SIG-M5 treated with dmso at 0.1 percent for 504 hours (cell line): ENCODE measurements around the gene VAV2.

ENCODE experiments used
- DNase-seq: peaks from one replicate; lab custom pipeline; 2025; ENCODE audit not compliant: unreplicated experiment; lab: John Stamatoyannopoulos, UW

VAV2 gene

DNA sequence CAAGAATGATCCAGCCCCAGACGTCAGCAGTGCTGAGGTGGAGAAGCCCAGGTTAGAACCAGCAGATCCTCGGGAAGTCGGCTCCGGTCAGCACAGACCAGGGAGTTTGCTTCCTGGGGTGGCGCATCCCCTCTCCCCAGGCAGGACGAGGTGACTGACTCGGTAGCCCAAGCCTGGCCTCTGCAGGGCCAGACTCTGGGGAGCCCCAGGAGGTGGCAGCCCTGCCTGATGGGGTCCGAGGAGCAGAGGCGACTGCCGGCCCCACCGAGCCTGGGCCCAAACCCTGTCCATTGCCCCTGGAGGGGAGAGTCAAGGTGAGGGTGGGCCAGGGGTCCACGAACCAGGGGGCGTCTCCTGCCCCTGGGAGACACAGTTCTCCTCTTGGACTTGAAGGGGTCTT, 201.1 kb downstream of the VAV2 start:
- DNase-seq: no peak

DNA sequence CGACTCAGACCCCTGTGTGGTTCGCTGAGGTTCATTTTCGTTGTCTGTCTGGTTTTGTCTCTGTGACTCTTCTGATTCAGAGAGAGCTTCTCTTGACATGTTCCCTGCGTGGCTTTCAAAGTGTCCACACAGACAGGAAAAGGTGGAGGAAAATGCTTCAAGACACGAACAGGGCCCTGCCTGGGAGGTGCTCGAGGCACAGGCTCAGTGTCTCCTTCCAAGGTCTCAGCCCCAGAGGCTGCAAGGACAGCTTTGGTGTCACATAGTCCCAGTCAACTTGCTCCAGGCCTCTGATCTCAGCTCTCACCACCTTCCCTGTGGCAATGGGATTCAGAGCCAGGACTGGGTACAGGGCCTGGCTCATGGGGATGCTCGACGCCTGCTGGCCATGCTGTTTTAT, 202.3 kb downstream of the VAV2 start:
- no peak for DNase-seq

DNA sequence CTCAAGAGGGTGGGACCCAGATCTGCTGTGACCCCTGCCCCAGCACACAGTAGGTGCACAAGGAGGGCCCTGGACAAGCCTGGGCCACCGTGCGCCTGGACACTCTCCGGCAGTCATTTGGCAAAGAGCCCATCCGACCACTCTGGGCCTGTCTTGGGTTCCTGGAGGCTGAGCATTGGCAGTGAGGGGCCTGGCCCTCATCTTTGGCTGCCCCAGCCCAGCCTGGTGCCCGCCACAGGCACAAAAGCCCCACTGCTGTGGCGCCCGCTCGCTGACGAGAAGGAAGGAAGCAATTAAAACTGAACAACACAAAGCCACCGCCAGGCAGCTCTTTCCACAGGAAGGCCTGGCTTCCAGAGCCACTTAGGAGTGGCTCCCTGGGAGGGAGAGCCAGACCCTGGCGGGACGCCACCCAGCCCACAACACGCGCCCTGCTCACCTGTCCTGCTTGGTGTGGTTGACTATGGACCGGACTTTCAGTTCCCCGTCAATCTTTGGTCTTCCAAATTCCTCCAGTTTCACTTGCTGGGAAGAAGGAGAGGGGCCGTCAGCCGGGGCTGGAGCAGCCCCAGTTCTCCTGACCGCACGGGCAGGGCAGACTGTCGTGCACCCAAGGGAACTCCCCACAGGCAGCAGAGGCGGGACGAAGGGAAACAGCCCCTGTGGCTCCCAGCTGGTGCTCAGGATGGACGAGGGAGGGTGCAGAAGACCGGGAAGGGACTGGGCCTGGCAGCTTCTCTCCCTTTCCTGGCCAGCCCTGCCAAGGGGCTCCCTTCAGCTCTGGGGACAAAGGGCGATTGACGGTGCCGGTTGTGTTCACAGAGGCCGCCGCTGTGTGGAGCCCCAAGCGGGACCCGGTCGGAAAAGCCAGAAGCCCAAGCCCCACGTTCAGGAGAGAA, 203.1 kb downstream of the VAV2 start:
- DNase-seq: no peak

DNA sequence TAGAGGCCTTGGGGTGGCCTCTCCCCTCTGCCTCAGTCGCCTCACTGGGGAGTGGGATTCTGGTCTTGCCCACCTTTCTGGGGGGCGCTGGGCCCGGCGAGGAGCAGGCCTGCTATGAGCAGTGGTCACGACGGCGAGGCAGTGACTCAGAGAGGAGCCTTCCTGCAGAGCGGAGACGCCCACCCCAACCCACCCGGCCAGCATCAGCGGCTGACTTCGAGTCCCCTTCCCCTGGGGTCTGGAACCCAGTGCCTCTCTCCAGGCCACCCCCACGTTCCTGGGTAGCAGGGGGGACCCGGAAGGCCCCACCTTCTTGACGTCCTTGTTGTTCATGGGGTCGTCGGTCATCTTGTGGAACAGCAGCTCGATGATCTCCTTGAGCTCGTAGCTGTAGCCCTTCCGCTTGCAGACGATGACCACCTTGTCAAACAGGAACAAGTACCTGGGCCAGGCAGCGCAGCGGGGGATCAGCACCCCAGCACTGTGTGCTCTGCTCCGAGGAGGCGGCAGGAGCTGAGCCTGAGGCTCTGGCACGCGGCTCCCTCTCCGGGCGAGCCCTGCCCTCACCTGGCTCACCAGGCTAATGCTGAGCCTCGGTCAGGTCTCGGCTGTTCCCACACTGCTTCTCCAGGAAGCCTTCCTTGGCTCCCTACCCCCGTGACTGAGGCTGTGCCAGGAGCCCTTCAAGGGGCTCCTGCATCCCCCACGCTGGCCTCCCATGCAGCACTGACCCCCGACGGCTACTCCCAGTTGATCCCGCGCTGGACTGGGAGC, 203.9 kb downstream of the VAV2 start:
- DNase-seq: no peak

DNA sequence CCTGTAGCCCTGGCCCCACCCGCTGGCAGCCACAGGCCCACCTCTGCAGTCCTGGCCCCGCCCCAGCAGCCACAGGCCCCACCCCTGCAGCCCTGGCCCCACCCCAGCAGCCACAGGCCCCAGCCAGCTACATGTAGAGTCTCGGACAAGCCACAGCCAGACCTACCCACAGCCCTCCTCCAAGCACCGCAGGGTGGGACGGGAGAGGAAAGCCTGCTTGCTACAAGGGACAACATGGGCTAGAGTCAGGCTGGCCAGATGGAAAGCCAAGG, 204.4 kb downstream of the VAV2 start:
- DNase-seq: peak; percentile 67

DNA sequence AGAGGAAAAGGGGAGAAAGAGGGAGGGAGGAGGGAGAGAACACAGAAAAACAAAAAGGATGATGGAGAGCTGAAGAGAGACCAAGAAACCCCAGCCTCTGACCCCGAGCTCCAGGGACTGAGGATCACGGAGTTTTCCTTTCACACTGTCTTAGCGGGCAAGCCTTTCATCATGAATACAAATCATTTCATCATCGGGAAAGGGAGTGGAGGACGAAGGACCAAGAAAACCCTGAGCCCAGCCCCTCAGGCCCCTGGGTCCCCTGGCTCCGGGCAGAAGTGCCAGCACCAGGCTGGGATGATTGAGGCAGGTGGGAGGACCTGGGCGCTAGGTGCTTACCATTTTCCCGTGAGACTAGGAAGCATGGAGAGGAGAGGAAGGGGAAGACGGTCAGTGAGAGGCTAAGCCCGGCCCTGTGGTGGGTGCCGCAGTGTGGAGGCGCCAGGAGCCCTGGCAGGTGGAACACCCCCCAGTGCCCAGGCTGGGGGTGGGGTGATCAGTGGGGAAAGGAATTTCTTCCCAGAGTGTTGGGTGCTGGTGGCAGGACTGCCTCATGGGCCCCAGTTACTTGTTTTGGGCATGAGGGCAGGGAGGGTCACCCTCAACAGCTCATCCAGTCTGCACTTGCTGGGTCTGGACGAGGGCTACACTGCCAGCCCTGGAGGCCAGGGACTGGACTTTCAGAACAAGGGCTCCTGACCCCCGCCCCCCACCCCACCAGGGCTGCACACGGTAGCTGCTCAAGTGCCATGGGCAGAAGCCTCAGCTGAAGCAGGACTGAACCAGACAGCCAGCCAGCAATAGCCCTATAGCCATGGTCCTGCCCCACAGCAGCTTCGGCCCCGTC, 205.0 kb downstream of the VAV2 start:
- DNase-seq: peak; percentile 48

DNA sequence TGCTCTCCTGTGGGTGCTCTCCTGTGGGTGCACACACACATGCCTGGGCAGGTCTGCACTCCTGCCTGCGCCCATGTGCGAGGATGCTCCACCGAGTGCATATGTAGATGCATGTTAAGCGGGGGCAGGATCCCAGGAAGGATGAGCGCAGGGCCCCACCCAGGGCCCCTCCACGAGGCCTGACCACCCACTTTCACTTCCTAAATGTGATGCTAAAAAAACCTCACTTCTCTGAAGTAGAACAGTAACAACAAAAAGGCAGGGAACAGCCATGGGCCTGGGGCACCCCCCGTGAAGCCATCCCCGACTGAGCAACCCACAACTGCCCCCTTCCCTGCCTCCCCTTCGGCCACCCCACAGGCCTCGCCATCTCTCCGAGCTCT, 205.8 kb downstream of the VAV2 start:
- peak; percentile 81 for DNase-seq

DNA sequence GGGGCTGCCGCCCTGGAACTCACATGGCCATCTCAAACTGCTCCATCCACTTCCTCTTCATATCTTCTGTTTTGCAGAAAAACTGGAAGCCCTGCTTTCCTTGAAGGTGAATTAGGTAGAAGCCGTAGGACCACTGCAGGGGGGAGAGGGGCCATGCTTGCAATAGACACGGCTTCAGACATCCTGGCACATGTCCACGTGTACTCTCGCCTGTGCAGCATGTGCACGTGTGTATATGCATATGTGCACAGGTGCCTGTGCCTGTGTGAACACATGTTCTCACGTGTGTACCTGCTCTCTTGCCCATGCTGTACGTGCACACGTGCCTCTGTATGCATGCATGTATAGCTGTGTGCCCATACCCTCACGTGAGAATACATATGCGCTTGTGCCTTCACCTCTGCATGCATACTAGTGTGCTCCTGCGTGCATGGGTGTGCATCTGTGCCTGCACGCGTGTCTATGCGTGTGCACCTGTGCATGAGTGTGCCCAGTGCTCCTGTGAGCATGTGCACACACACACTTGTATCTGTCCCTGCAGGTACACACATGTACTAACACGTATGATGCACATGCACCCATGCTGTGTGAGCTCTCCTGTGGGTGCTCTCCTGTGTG, 206.3 kb downstream of the VAV2 start:
- no peak for DNase-seq

DNA sequence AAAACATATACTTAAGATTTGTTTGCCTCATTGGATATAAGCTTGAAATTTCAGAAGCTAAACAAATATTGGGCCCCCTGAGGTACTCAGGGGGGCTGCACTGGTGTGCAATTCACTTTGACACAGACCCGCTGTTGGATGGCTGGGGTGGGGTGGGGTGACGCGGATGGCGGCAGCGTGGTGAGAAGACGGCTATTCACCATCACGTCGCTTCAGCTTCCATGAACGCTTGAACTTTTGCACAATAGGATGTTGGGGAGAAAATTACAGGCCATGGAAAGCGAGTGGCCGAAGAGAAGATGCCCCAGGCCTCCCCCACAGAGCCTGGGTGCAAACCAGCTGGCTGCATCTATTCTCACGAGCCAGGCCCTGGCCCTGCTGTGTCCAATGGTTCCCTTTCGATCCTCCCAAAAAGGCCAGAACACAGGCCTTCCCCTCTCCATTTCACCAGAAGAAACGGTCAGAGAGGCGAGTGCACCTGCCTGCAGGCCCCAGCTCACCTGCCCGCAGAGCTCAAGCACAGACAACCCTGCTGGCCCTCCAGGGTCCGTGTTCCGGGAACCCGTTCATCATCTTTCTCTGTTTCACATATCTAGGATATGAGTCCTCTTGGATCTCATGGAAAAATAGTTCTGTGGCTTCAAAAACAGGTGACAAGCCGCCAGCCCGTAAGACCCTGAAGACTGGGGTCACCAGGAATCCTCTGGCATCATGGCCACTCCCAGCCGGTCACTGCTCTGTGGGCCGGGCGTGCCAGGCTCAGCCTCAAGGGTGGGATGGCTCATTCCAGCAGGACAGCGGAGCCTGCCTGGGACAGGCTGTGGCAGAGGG, 207.2 kb downstream of the VAV2 start:
- DNase-seq: no peak

DNA sequence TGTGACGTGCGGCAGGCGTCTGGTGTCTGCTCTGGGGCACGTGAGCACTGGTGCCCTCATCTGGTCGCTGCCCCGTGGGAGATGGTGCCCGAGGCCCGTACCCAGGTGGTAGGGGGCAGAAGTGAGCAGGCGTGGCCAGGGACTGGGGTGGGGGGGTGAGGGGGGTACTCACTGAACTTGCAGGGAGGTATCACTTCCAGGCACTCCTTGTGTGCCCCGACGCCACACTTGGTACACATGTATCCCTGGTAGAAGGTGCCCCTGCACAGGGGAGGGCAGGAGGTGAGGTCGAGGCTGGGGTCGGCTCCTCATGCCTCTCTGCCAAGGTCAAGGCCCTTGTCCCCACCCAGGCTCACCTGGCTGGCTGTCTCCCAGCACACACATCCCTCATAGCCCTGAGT, 208.8 kb downstream of the VAV2 start:
- DNase-seq: no peak

DNA sequence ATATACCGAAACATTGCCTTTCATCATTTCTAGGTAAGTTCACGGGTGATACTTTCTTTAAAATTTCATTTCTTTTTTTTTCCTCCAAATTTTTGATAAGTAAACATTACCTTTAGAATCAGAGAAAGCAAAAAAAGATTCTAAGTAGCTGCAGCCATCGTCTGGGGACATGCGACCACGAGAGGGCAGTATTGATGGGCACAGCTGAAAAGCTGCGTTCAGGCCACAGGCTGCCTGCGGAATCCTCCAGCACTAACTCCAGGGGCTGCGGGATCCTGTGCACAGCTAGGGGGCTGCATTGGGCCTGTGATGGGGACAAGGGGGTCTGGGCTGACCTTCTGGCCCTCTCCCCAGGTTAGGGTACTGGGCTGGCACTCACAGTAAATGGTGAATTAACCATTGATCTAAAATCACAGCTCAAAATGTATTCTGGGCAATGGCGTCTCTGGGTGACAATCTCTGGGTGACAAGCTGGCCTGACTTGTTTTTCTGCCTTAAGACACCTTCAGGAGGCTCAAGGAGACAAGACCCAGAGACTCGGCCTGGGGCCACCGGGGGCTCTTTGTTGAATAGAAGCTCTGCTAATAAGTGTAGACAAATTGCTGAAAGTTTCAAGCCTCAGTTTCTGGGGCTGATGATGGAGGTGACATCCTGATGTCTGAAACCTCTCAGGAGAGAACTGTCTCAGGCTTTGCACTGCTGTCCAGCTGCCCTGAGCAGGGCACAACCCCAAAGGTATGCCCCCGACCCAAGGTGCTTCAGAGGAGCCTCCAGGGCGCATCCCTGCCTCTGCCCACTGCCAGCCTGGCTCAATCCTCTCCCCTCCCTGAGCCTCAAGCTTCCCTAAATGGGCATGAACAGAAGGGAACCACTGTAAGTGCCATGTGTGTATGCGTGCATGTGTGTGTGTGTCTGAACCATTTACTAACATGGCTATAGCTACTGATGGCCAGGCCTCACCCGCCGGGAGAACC, 209.7 kb downstream of the VAV2 start:
- DNase-seq: peak; percentile 39

DNA sequence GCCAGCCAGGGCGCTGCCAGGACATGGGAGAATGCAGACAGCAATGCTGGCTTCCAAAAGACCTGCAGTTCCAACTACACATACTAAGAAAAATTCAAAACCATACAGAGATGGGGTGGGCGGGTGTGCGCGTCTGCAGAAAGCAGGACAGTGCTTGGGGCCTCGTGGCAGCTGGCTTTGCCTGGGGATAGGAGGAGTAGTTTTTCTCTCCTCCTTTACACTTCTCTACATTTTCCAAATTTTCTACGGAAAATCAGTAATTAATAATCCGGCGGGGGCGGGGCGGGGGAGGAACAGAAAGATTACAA, 210.3 kb downstream of the VAV2 start:
- DNase-seq: no peak

DNA sequence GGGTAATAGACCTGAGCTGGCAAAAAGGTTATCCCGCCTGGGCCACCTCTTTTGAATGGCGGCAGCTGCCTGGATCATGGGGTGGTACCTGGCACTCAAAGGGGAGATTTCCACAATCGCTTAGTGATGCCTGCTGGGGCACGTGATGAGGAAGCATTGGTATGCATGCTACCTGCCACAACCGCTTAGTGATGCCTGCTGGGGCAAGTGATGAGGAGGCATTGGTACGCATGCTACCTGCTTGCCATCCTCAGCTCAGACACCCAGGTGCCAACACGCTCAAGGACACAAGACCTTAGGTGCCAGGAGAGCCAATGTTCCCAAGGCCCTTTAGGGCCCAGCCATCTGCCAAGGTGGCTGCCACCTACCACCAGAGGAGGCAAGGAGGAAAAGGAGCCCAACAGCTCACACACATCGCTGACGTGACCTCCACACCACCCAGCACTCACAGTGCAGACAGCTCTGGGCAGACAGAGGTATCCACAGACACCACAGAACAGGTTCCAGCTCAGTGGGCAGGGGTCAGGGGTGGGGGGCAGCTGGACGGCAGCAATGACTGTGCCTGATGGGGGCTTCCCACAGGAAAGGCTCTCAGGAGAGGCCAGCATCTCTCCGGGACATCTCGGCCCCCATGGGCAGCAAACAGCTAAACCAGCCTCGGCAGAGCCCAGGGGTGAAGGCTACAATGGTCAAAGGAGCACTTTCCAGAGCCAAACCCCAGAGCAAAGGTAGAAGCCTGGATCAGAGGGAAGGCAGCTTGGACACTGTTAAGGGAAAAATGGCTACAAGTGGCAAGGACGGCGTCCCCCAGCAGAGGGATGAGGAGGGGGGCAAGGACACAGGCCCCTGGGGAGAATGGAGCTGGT, 210.9 kb downstream of the VAV2 start:
- DNase-seq: no peak

DNA sequence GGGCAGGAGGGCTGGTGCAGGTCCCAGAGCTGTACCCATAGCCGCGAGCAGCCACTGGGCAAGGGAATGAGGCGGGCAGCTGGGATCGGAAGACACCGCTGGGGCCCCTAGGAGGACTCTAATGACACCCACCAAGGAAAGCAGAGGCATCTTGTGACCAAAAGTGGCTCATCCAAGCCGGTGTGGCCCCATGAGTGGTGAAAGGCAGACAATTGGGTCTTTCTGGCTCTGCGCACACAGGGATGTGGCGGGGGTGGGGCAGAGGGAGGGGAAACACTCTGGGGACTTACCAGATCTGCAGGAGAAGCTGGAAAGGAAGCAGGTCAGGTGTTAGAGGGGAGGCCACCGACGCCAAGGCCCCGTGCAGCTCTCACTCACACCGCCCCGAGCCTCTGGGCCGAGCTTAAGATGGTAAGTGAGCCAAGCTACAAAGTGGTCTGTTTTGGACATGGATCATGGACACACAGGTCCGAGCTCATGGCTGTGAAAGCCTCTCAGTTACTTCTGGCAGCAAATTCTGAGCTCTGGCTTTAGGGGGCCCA, 211.6 kb downstream of the VAV2 start:
- no peak for DNase-seq

DNA sequence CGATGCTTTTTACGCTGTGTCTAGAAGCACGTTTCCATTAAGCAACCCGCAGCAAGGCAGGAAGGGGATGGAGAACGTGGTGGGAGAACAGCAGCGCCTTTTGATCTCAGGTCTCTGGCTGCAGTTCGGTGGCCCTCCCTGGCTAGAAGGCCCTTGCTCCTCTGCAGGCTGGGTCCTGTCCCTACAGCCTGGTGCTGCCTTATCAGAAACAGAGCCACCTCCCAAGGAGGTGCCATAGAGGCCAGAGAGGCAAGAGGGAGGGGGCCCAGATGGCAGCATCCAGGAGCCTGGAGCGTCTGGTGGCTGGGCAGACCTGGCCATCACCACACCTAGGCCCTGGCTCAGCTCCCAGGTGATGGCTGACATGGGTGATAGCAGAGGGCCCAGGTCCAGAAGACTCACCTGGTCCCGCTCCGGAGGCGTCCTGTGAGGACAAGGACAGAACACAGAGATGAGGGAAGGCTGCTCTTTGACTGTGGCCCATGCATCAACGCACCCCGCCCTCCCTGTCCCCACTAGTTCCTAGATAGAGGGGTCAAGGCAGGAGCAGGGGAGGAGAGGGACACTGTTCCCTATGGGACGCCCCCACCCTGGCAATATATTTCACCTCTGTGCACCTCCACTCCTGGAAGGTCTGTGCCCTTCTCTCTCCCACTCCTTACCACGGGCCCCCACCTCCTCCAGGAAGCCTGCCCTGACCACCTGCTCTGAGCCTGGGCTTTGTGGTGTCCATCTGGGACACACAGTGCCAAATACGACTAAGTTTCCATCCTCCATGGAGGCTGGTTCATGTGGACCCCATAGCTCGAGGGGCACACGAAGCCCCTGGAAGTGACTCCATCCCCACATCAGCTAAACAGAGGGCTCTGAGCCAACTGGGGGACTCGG, 212.4 kb downstream of the VAV2 start:
- DNase-seq: no peak

DNA sequence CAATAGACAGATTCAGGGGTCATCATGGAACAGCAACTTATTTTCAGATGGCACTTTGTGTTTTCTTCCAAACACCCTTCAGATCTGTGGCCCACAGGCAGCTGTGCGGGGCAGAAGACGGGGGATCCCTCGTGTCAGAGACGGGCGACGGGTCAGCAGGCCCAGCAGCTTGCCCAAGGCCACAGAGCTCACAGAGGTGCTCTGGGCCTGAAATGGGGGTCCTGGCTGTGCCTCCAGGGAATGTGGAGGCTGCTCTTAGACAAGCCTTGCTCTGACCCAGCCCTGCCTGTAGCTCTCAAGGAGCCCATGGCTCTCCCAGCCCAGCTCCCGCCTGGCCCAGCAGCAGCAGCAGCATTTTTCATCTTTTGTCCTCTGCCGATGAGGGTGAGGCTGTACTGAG, 213.0 kb downstream of the VAV2 start:
- no peak for DNase-seq

DNA sequence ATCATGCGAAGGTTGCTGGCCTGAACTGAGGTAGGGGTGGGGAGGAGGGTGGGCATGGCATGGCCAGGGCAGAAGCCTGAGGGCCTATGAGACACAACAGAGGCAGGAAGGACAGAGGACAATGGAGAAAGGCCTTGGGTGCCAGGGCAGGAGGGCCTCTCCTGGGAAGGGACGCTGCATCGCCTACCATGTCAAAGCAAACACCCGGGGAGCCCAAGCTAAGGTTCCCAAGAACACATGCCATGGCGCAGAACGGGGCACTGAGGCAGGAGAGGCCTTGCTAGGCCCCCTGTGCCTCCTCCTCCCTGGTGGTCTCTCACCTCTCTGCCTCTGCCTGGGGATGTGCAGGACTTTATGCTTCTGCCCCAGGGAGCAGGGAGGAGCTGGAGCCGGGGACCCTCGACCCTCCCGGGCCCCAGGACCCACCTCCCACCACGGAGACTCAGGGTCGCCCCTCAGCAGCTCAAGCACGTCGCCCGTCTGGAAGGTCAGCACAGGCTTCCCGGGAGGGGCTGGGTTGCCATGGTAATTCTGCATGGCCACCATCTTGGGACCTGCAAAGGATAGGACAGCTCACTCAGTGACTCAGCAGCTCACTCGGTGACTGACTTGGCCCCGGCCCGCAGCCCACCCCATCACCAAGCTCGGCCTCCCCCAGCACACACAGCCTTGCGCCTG, 213.6 kb downstream of the VAV2 start:
- no peak for DNase-seq
